Mucosa of descending colon (tissue), 3 donors: ENCODE measurements around the gene CCDC13. TPM values are rescaled to one million over a fixed set of nuclear protein-coding genes. Genes with fewer than 3 reads are reported as not detected.

ENCODE experiments used
- ATAC-seq: fragments of 200-7000 bp; cut with Tn5 transposase; one replicate; pipeline ENCODE4 v1.9.1; 2020; ENCODE audit warnings: mild to moderate bottlenecking, moderate library complexity
- DNase-seq, 3 donors: peaks; one replicate each; pipeline ENCODE4 v3.0.0-alpha.2; 2020
- H3K36me3 ChIP-seq: fragments of 200-600 bp; one replicate; pipeline ENCODE4 v1.8.0; 2021; ENCODE audit warnings: low read depth, mild to moderate bottlenecking
- H3K4me1 ChIP-seq: fragments of 200-600 bp; one replicate; pipeline ENCODE4 v1.8.0; 2021; ENCODE audit warnings: low read depth, mild to moderate bottlenecking
- H3K4me3 ChIP-seq: fragments of 200-600 bp; one replicate; pipeline ENCODE4 v1.8.0; 2021; ENCODE audit warnings: mild to moderate bottlenecking
- H3K9me3 ChIP-seq: fragments of 200-600 bp; one replicate; pipeline ENCODE4 v1.8.0; 2021; ENCODE audit warnings: mild to moderate bottlenecking
- intact Hi-C, 2 donors: fragments of 100-400 bp; cut with DNase I in 1 of 2; cut with micrococcal nuclease in 1 of 2; formaldehyde crosslinking; loops; one replicate each; pipeline versions ENCODE4 v1.11.0 to v1.11.1; 2022; cut with DNase I, micrococcal nuclease
- total RNA-seq, 3 donors: library from RNA; stranded (reverse); fragmentation: NEBNext Ultra II Directional in 2 of 3; extraction: Animal tissue kit (Norgen Biotek cat#: 25700) in 2 of 3; gene quantifications; one replicate each; pipeline versions ENCODE4 v1.2.1 to v1.2.4, GENCODE V29; 2021 to 2023
- TF ChIP-seq, protein P1 (sequence below): fragments of 200-600 bp; IDR thresholded peaks from one replicate; pipeline ENCODE4 v1.8.0; 2022; ENCODE audit warnings: antibody characterized with exemption, mild to moderate bottlenecking
- donor health status: DM: no; HTN: no; CAD: no; lungs with moderate emphysema.
- donor health status: DM: no; HTN: no; CAD: no.
- donor health status: DM: no; HTN: yes; CAD: no.

Gene CCDC13
- total RNA-seq, 3 donors from 2014 or later: 2.2 to 3.3 (median 3.0) TPM

DNA sequence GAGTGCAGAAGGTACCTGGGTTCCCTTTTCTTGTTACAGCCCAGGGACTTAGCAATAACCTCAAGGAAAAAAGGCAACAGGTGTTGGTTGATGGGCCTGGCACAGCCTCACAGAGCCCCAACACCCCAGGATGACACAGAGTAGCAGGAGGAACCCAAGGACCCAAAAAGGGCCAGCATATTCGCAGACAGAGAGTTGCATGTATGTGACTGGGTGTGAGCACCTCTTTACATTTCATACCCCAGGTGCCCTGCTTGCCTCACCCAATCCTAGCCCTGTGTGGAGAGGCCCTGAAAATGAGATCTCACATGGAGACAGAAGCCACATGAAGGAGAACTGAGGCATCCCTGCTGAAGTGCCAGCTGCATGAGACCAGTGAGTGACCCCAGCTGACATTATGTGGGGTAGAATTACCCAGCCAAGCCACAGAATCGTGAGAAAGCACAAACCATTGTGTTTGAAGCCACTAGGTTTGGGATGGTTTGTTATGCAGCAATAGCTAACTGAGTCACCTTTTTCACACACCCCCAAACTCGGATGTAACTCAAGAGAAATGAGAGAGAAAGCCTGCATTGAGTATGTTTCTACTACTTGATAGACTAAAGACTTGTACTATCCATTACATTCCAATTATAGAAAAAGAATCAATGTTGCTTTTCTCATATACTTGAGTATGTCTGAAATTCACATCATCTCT lies 44.2 kb downstream of the CCDC13 start:
- ATAC-seq: no peak
- Histone ChIP-seq H3K4me1 (no peaks in the 10 kb centered on the region), H3K9me3 (no peaks in the 10 kb centered on the region), H3K4me3 (no peak overlapping the region), H3K36me3 (no peaks in the 10 kb centered on the region)
- TF ChIP-seq, protein P1, sequence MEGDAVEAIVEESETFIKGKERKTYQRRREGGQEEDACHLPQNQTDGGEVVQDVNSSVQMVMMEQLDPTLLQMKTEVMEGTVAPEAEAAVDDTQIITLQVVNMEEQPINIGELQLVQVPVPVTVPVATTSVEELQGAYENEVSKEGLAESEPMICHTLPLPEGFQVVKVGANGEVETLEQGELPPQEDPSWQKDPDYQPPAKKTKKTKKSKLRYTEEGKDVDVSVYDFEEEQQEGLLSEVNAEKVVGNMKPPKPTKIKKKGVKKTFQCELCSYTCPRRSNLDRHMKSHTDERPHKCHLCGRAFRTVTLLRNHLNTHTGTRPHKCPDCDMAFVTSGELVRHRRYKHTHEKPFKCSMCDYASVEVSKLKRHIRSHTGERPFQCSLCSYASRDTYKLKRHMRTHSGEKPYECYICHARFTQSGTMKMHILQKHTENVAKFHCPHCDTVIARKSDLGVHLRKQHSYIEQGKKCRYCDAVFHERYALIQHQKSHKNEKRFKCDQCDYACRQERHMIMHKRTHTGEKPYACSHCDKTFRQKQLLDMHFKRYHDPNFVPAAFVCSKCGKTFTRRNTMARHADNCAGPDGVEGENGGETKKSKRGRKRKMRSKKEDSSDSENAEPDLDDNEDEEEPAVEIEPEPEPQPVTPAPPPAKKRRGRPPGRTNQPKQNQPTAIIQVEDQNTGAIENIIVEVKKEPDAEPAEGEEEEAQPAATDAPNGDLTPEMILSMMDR: no peak
- intact Hi-C loops: no loop called here
- DNase-seq: no peak

DNA sequence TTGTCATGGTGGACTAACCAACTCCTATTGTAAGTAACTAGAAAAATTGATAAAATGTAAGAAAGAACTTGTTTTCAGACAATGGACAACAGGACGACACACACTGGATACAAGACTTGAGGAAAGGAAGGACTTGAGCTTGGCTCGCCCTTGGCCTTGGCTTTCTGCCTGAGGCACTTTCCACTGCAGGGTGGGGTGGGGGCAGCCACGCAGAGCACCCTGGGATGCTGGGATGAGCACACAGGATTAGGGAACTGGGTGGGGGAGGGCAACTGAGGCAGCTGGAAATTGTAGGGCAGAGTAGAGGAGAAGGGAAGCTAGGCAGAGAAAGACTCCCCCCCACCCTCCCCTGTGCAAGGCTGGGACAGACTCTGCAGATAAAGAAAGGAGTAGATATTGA lies 45.0 kb downstream of the CCDC13 start:
- no peaks in the 10 kb centered on the region for H3K4me1 ChIP-seq
- ATAC-seq: no peak
- H3K4me3 ChIP-seq: no peak overlapping the region
- TF ChIP-seq, protein P1: no peak
- no peaks in the 10 kb centered on the region for H3K36me3 ChIP-seq
- intact Hi-C loops: no loop called here
- H3K9me3 ChIP-seq: no peaks in the 10 kb centered on the region
- peak in 1 of 3 donors; percentile 25 for DNase-seq

DNA sequence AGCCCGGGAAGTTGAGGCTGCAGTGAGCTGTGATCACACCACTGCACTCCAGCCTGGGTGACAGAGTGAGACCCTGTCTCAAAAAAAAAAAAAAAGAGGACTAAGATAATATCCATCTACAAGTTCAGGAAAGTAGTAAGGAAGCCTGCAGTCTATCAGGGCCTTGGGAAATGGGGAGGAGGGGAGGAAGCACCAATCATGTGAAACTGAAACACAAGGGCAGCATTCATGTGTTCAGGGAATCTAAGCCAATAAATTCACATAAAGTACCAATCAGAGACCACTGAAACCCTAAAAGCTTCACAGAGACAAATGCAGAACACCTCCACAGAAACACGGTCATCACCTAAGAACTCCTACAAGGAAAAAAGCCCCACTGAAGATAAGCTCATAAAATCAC lies 47.6 kb downstream of the CCDC13 start:
- ATAC-seq (no peak), DNase-seq (no peak)
- intact Hi-C loops: no loop called here
- TF ChIP-seq, protein P1: no peak
- Histone ChIP-seq H3K9me3 (no peaks in the 10 kb centered on the region), H3K4me1 (no peaks in the 10 kb centered on the region), H3K4me3 (no peak overlapping the region), H3K36me3 (no peaks in the 10 kb centered on the region)

DNA sequence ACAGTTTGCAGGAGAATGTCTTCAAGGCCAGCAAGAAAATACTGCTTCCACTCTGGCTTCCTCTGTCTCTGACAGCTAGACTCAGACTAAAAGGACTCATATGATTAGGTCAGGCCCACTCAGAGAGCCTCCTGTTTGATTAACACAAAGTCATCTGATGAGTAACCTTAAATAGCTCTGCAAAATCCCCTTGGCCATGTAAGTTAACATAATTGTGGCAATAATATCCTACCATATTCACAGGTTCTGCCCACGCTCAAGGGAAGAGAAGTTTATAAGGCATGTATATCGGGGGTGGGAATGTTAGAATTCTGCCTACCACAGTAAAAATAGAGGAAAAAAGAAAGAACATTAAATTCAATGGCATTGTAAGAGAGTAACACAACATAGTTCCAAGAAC lies 49.8 kb downstream of the CCDC13 start:
- Histone ChIP-seq H3K9me3 (no peaks in the 10 kb centered on the region), H3K4me1 (no peaks in the 10 kb centered on the region), H3K36me3 (no peaks in the 10 kb centered on the region), H3K4me3 (no peak overlapping the region)
- ATAC-seq (no peak), DNase-seq (no peak)
- TF ChIP-seq, protein P1: no peak
- intact Hi-C loops: no loop called here

Other genes starting within 250 kb of the CCDC13 start
- gene SEC22C, start 191.3 kb downstream of the CCDC13 start, total RNA-seq: 10 to 100 TPM in 2 of 3 donors, 1 to 10 TPM in 1; 9.3 to 34.2 (median 18.3) TPM
- gene SS18L2, start 182.4 kb downstream of the CCDC13 start, total RNA-seq: 10 to 100 TPM; 17.5 to 19.6 (median 17.7) TPM
- gene NKTR, start 172.6 kb downstream of the CCDC13 start, total RNA-seq: 10 to 100 TPM; 61.4 to 75.6 (median 70.5) TPM
- gene ZBTB47, start 119.6 kb downstream of the CCDC13 start, total RNA-seq: 10 to 100 TPM in 2 of 3 donors, 1 to 10 TPM in 1; 3.1 to 45.5 (median 12.4) TPM
- gene KLHL40, start 87.7 kb downstream of the CCDC13 start, total RNA-seq: not detected
- under 1 TPM in 1 of 3 donors, not detected in 2; 0.70 TPM for gene HHATL, start 70.5 kb downstream of the CCDC13 start, total RNA-seq
- 100 to 1,000 TPM; 174 to 468 (median 368) TPM for gene HIGD1A, start 31.2 kb upstream of the CCDC13 start, total RNA-seq
- 10 to 100 TPM in 2 of 3 donors, 1 to 10 TPM in 1; 4.7 to 13.1 (median 10.4) TPM for gene ACKR2, start 36.2 kb upstream of the CCDC13 start, total RNA-seq
- not detected for gene CYP8B1, start 102.6 kb upstream of the CCDC13 start, total RNA-seq
- 10 to 100 TPM in 2 of 3 donors, 1 to 10 TPM in 1; 6.7 to 14.4 (median 13.6) TPM for gene ZNF662, start 132.9 kb upstream of the CCDC13 start, total RNA-seq
- 10 to 100 TPM in 1 of 3 donors, 1 to 10 TPM in 2; 1.2 to 10.0 (median 3.6) TPM for gene GASK1A, start 206.1 kb upstream of the CCDC13 start, total RNA-seq